ENCODE results near the gene TXNDC11. TPM values are rescaled to one million over a fixed set of nuclear protein-coding genes. Genes with fewer than 3 reads are reported as not detected.
A peak's percentile ranks its signal among the peaks of the same experiment; 100 is the strongest.

Gene TXNDC11
- total and polyA plus RNA-seq, 3 experiments from 2014 or later: 32.8 to 57.8 (median 38.8) TPM

DNA sequence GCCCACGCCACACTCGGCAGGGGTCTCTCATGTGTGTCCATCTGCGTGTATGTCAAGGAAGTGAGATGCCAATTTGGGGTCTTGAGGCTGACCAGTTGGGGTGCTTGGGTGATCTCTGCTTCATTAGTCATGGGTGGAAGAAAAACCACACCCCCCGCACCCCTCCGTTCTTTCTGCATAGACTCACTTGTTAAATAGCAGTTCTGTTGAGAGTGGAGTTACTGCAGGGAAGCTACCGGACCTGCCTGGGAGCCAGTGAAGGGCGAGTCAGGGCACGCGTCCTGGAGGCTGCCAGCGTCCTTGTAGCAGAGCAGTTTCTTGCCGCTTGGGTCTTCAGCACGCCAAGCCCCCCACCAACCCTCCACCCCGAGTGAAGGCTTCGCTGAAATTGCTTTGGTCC is 65.9 kb downstream of the TXNDC11 start:
- H3K27me3 ChIP-seq (ENCODE audit: insufficient read depth, low read length, poor library complexity, severe bottlenecking): no peaks in the 10 kb centered on the region
- DNase-seq: no peak
- H3K4me3 ChIP-seq (ENCODE audit: low read length): no peak overlapping the region
- Mint-ChIP-seq H3K4me1 (peaks cover 32 to 84% (median 39%) of the 10 kb centered on the region in 3 donors), H3K4me3 (peak overlapping the region in 2 of 7 donors; percentile 28 to 32), H3K9me3 (no peaks in the 10 kb centered on the region), H3K36me3 (peaks cover 8 to 63% (median 19%) of the 10 kb centered on the region in 3 donors), H3K27me3 (no peaks in the 10 kb centered on the region), H3K27ac (peak overlapping the region in 5 of 8 donors; percentile 17 to 66 (median 36))
- H3K36me3 ChIP-seq (ENCODE audit: insufficient read depth, low read length): peaks cover 26% of the 10 kb centered on the region
- CTCF ChIA-PET: interaction anchor here (1.2 kb wide), 2 partner anchors 38 to 121 kb away, joined by 3 to 4 read pairs; no protein-coding TSS in a partner anchor
- H3K27ac ChIP-seq (ENCODE audit: low read depth, low read length): no peak overlapping the region
- H3K9me3 ChIP-seq (ENCODE audit: low read length): no peaks in the 10 kb centered on the region
- peaks cover 33% of the 10 kb centered on the region for H3K4me1 ChIP-seq (ENCODE audit: insufficient read depth, low read length)
- POLR2A ChIA-PET: no interaction called here

DNA sequence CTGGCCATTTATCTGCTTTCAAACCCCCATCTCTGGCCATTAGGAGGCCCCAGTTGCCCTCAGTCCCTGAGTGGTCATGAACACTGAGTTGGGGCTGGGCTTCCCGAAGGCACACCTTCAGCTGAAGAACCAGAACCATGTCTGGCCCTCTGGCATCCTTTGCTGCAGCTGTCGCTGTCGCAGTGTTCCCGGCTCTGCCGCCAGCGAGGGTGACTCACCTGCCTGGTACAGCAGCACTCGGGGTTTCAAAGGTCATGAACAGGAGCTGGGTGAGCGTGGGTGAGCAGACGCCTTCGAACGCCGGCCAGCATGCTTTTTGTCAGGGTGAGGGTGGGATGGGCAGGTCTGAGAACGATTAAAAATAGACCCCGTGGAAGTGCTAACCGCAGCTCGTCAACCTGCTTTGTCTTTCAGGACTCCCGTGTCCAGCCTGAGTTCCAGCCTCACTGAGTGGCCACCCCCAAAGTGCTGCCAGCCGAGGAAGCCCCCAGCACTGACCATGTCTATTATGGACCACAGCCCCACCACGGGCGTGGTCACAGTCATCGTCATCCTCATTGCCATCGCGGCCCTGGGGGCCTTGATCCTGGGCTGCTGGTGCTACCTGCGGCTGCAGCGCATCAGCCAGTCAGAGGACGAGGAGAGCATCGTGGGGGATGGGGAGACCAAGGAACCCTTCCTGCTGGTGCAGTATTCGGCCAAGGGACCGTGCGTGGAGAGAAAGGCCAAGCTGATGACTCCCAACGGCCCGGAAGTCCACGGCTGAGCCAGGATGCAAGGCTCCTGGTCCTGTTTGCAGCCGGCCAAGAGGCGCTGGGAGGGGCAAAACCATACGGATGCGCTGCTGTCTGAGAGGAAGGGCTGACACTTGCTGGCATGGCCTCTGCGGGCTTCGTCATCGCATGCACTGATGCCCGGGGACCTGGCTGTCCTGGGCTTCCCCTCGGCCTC is 66.8 kb downstream of the TXNDC11 start:
- Histone ChIP-seq H3K27ac (ENCODE audit: low read depth, low read length) (no peak overlapping the region), H3K4me1 (ENCODE audit: insufficient read depth, low read length) (peaks cover 34% of the 10 kb centered on the region), H3K9me3 (ENCODE audit: low read length) (no peaks in the 10 kb centered on the region), H3K27me3 (ENCODE audit: insufficient read depth, low read length, poor library complexity, severe bottlenecking) (no peaks in the 10 kb centered on the region), H3K4me3 (ENCODE audit: low read length) (no peak overlapping the region), H3K36me3 (ENCODE audit: insufficient read depth, low read length) (peaks cover 26% of the 10 kb centered on the region)
- peak in 1 of 5 donors; percentile 47 for DNase-seq
- ChIA-PET POLR2A (no interaction called here), CTCF (interaction anchor here (1.0 to 1.2 kb wide), 2 partner anchors 39 to 280 kb away, joined by 3 to 4 read pairs; no protein-coding TSS in a partner anchor)
- H3K4me1 Mint-ChIP-seq: peaks cover 32 to 84% (median 38%) of the 10 kb centered on the region in 3 donors
- H3K27ac Mint-ChIP-seq: peak overlapping the region in 6 of 8 donors; percentile 21 to 75 (median 52)
- no peaks in the 10 kb centered on the region for H3K9me3 Mint-ChIP-seq
- H3K27me3 Mint-ChIP-seq: no peaks in the 10 kb centered on the region
- H3K4me3 Mint-ChIP-seq: peak overlapping the region in 1 of 7 donors; percentile 8
- H3K36me3 Mint-ChIP-seq: peaks cover 8 to 54% (median 16%) of the 10 kb centered on the region in 3 donors

DNA sequence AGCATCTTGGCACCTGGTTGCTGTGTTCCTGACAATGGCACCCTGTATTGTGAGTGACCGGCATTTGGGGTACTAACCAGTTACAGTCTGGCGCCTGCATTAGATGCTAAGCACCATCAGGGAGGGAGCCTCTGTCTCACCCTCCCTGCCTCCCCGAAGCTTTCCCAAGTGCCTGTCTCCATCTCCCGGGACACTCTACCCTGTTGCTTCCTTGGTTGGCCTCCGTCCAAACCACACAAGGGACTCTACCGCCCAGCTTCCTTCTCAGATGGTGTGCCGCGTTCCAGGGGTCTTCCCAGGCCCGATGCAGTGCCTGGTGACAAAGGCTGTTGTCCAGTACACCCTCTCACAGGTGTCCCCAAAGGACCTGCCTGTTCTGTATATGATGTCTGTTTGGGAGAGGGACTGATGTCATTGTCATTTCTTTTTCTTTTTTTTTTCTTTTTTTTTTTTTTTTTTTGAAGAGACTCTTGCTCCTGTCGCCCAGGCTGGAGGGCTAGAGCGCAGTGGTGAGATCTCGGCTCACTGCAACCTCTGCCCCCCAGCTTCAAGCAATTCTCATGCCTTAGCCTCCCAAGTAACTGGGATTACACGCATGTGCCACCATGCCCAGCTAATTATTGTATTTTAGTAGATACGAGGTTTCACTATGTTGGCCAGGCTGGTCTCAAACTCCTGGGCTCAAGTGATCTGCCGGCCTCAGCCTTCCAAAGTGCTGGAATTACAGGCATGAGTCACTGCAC is 67.7 kb downstream of the TXNDC11 start:
- Mint-ChIP-seq H3K27ac (peak overlapping the region in 5 of 8 donors; percentile 61 to 85 (median 77)), H3K27me3 (no peaks in the 10 kb centered on the region), H3K4me3 (no peak overlapping the region), H3K4me1 (peaks cover 37 to 86% (median 43%) of the 10 kb centered on the region in 3 donors), H3K36me3 (peaks cover 7 to 46% (median 16%) of the 10 kb centered on the region in 3 donors), H3K9me3 (no peaks in the 10 kb centered on the region)
- peaks cover 35% of the 10 kb centered on the region for H3K4me1 ChIP-seq (ENCODE audit: insufficient read depth, low read length)
- DNase-seq: peak in 1 of 5 donors; percentile 43
- H3K27me3 ChIP-seq (ENCODE audit: insufficient read depth, low read length, poor library complexity, severe bottlenecking): no peaks in the 10 kb centered on the region
- no peak overlapping the region for H3K4me3 ChIP-seq (ENCODE audit: low read length)
- no peak overlapping the region for H3K27ac ChIP-seq (ENCODE audit: low read depth, low read length)
- CTCF ChIA-PET: interaction anchor here (1.0 kb wide), 1 partner anchor 279 kb away, joined by 3 read pairs; no protein-coding TSS in a partner anchor
- POLR2A ChIA-PET: no interaction called here
- no peaks in the 10 kb centered on the region for H3K9me3 ChIP-seq (ENCODE audit: low read length)
- H3K36me3 ChIP-seq (ENCODE audit: insufficient read depth, low read length): peaks cover 24% of the 10 kb centered on the region

DNA sequence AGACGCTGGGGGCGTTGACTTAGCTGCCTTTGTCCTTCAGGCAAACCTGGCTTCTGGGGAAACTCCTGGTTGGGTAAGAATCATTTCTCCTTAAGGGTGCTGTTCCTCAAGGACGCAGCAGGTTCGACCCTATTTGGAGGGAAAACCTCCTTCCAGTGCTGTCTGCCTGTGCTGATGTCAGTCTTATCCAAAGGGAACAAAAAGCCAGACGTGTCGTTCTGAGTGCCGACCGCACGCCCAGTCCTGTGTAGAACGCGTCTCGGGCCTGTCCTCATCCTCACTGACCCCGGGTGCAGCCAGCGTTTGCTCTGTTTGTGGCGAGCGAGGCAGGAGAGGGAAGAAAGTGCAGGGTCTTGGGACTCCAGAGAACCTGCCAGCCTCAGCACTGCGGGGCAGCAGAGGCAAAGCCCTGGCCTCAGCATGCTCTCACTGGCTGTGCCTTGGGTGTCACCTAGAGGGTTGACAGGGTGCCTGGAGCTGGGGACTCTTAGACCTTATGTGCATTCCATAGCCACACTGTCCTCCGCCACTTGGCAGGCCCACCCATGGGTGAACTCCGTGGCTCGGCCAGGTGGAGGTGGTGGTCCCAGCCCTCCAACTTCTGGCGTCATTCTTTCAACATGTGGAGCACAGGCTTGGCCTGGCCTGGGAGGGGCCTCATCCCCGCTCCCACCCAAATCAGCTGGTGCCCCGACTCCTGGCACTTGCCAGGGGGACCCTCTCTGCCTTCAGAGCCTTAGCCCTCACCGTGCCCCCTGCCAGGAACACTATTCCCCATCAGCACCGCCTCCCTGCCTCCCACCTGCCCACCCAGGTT is 68.4 kb downstream of the TXNDC11 start:
- Mint-ChIP-seq H3K4me3 (peak overlapping the region in 1 of 7 donors; percentile 60), H3K27me3 (no peaks in the 10 kb centered on the region), H3K36me3 (peaks cover 0 to 40% (median 10%) of the 10 kb centered on the region in 3 donors), H3K4me1 (peaks cover 43 to 89% (median 47%) of the 10 kb centered on the region in 3 donors), H3K27ac (peak overlapping the region in 5 of 8 donors; percentile 35 to 79 (median 65)), H3K9me3 (no peaks in the 10 kb centered on the region)
- Histone ChIP-seq H3K27ac (ENCODE audit: low read depth, low read length) (no peak overlapping the region), H3K36me3 (ENCODE audit: insufficient read depth, low read length) (peaks cover 16% of the 10 kb centered on the region), H3K9me3 (ENCODE audit: low read length) (no peaks in the 10 kb centered on the region), H3K27me3 (ENCODE audit: insufficient read depth, low read length, poor library complexity, severe bottlenecking) (no peaks in the 10 kb centered on the region), H3K4me3 (ENCODE audit: low read length) (no peak overlapping the region), H3K4me1 (ENCODE audit: insufficient read depth, low read length) (peaks cover 43% of the 10 kb centered on the region)
- ChIA-PET POLR2A (no interaction called here), CTCF (no interaction called here)
- peak in 1 of 5 donors; percentile 36 for DNase-seq

DNA sequence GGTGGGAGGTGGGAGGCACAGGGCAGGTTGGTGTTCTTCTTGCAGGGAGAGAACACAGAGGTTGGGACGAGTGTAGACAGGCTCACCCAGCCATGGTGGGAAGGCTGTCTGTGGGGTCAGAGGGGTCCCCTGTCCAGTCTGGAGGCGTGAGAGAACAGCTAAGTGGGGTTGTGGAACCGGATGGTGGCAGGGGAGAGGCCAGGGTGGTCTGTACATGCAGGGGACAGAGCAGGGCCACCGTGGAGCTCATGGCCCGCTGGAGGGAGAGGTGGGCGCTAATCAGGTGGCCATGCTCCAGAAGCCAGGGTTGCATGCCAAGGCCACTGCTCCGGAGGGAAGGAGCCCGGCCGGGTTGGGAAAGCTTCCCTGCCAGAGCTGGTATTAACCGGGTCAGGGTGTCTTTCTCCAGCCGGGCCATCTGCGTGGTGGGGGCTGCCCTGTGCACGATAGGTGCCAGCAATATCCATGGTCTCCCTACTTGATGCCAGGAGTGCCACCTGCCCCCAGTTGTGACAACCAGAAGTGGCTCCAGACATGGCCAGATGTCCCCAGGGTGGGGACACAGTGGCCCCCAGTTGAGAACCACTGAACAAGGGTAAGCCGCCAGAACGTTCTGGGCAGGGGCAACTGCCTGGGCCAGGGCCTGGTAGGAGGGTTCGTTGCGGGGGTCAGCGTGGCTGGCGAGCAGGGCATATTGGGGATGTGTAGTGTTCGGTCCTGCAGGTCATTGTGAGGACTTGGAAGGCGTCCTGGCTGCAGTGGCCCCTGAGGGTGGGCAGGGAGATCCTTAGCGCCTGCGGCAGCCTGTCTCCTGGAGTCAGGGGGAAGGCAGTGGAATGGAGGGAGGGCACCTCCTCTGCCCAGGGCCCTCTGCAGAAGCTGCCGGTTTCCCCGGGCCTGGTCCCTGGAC is 69.3 kb downstream of the TXNDC11 start:
- Mint-ChIP-seq H3K4me1 (peaks cover 43 to 83% (median 45%) of the 10 kb centered on the region in 3 donors), H3K27ac (peak overlapping the region; percentile 20 to 81 (median 72)), H3K9me3 (no peaks in the 10 kb centered on the region), H3K36me3 (peaks cover 0 to 33% (median 10%) of the 10 kb centered on the region in 3 donors), H3K4me3 (peak overlapping the region in 6 of 7 donors; percentile 23 to 61 (median 34)), H3K27me3 (no peaks in the 10 kb centered on the region)
- Histone ChIP-seq H3K27ac (ENCODE audit: low read depth, low read length) (no peak overlapping the region), H3K4me1 (ENCODE audit: insufficient read depth, low read length) (peaks cover 44% of the 10 kb centered on the region), H3K9me3 (ENCODE audit: low read length) (no peaks in the 10 kb centered on the region), H3K27me3 (ENCODE audit: insufficient read depth, low read length, poor library complexity, severe bottlenecking) (no peaks in the 10 kb centered on the region), H3K36me3 (ENCODE audit: insufficient read depth, low read length) (peaks cover 8% of the 10 kb centered on the region), H3K4me3 (ENCODE audit: low read length) (no peak overlapping the region)
- ChIA-PET CTCF (no interaction called here), POLR2A (interaction anchor here (0.6 kb wide), 1 partner anchor 54 kb away, joined by 4 read pairs; no protein-coding TSS in a partner anchor)
- peak in 1 of 5 donors; percentile 45 for DNase-seq

DNA sequence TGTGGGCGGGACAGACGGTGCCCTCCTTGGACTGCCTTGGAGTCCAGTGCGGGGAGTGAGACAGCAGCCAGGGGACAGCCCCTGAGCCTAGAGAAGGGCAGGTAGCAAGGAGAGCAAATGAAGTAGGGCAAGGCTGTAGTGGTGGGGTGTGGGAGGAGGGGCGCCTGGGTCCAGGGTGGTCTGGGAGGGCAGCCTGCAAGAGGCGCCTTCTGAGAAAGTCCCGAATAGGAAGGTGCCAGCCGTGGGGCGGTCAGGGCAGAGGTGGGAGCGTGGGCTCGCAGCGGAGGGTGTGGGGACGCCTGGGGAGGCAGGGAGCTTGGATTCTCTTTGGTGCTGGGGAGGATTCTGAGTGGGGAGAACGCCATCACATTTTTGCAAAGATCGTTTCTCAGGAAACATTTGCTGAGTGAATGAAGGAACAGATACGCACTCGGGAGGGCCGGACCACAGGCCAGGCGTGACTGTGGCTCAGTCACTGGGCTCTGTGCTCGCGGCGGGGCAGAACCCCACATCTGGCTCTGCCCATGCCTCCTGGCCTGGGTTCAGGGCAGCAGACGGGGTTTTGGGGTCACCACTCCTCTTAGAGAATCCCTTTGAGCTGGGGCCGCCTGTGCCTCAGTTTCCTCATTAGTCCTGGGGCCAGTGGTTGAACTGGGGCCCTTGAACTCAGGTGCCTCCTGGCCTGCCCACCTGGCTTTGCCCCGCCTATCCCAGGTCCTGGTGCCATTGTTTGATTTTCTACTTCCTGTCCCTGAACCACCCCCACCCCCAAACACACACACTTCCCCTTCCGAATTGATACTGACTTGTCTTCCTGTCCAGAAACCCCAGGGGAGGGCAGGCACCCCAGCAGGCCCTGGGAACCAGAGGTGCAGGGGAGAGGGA is 70.2 kb downstream of the TXNDC11 start:
- peak overlapping the region; percentile 57 to 92 (median 75) for H3K27ac Mint-ChIP-seq

More for the DNA sequence above, 70.2 kb downstream of the TXNDC11 start:
- H3K27me3 Mint-ChIP-seq: no peaks in the 10 kb centered on the region
- no peak overlapping the region for H3K27ac ChIP-seq (ENCODE audit: low read depth, low read length)
- ChIA-PET POLR2A (interaction anchor here (0.5 to 0.6 kb wide), 3 partner anchors 53 to 935 kb away, joined by 4 to 5 read pairs (median 4); no protein-coding TSS in a partner anchor), CTCF (no interaction called here)
- no peaks in the 10 kb centered on the region for H3K27me3 ChIP-seq (ENCODE audit: insufficient read depth, low read length, poor library complexity, severe bottlenecking)
- peak overlapping the region; percentile 23 to 77 (median 57) for H3K4me3 Mint-ChIP-seq
- peaks cover 0 to 24% (median 8%) of the 10 kb centered on the region in 3 donors for H3K36me3 Mint-ChIP-seq
- no peaks in the 10 kb centered on the region for H3K9me3 Mint-ChIP-seq
- H3K9me3 ChIP-seq (ENCODE audit: low read length): no peaks in the 10 kb centered on the region
- H3K4me1 ChIP-seq (ENCODE audit: insufficient read depth, low read length): peaks cover 49% of the 10 kb centered on the region
- H3K4me1 Mint-ChIP-seq: peaks cover 41 to 78% (median 43%) of the 10 kb centered on the region in 3 donors
- H3K4me3 ChIP-seq (ENCODE audit: low read length): peak overlapping the region; percentile 39
- peaks cover 6% of the 10 kb centered on the region for H3K36me3 ChIP-seq (ENCODE audit: insufficient read depth, low read length)
- peak in 3 of 5 donors; percentile 30 to 56 (median 45) for DNase-seq
